SK-N-SH (cell line): Measurements from ENCODE around the gene NCS1. TPM values are rescaled to one million over a fixed set of nuclear protein-coding genes. Genes with fewer than 3 reads are reported as not detected.

ENCODE experiments used
- CTCF ChIA-PET: fragments of 300-600, 350-600 bp; formaldehyde crosslinking; extraction: SDS; loops from one replicate; lab custom pipeline; 2021; lab: Yijun Ruan, JAX
- POLR2A ChIA-PET: fragments of 350-600 bp; sonication (Branson Sonifier 250); formaldehyde crosslinking; extraction: SDS; loops from one replicate; lab custom pipeline; 2020; ENCODE audit warnings: antibody characterized with exemption, inconsistent platforms; lab: Yijun Ruan, JAX
- DNase-seq: peaks from one replicate; pipeline ENCODE4 v3.0.0; 2012
- H2AFZ ChIP-seq: fragments of 200-600 bp; sonication (generic); 2 replicates; pipeline ENCODE4 v1.8.1; 2016; ENCODE audit warnings: antibody characterized with exemption, mild to moderate bottlenecking, low read depth
- H3F3A ChIP-seq: fragments of 200-600 bp; sonication (generic); replicated peaks from 2 replicates; pipeline ENCODE3; 2016; ENCODE audit warnings: antibody characterized with exemption, mild to moderate bottlenecking; ENCODE audit not compliant: insufficient read depth
- H3K27ac ChIP-seq, 2 experiments: fragments of 200-500 bp in 1 of 2; fragments of 200-600 bp in 1 of 2; sonication (Bioruptor generic) in 1 of 2; sonication (generic), shearing (Covaris generic) in 1 of 2; 2 replicates each; pipeline versions ENCODE4 v1.5.1 to v1.6.1; 2014 to 2016; ENCODE audit warnings: low read depth in 2 of 2, inconsistent platforms in 1 of 2, low read length in 1 of 2, mild to moderate bottlenecking in 1 of 2, mixed read lengths in 1 of 2
- H3K27me3 ChIP-seq: fragments of 200-600 bp; sonication (generic), shearing (Covaris generic); 2 replicates; pipeline ENCODE4 v1.6.1; 2016; ENCODE audit warnings: mixed run types; ENCODE audit not compliant: insufficient read depth
- H3K36me3 ChIP-seq, 2 experiments: fragments of 200-500 bp in 1 of 2; fragments of 200-600 bp in 1 of 2; sonication (Bioruptor generic) in 1 of 2; sonication (generic) in 1 of 2; replicated peaks in 1 of 2; 2 replicates each; pipeline versions ENCODE3 to v1.5.1; 2014 to 2016; ENCODE audit warnings: low read length in 1 of 2, mild to moderate bottlenecking in 1 of 2; ENCODE audit not compliant: insufficient read depth in 2 of 2, control insufficient read depth in 1 of 2
- H3K4me1 ChIP-seq, 2 experiments: fragments of 200-500 bp in 1 of 2; fragments of 200-600 bp in 1 of 2; sonication (Bioruptor generic) in 1 of 2; sonication (generic), shearing (Covaris generic) in 1 of 2; 2 replicates each; pipeline versions ENCODE4 v1.5.1 to v1.6.1; 2014 to 2016; ENCODE audit warnings: low read depth in 1 of 2, low read length in 1 of 2, mixed run types in 1 of 2; ENCODE audit not compliant: insufficient read depth in 2 of 2, control insufficient read depth in 1 of 2
- H3K4me2 ChIP-seq: fragments of 200-600 bp; sonication (generic), shearing (Covaris generic); 2 replicates; pipeline ENCODE4 v1.6.1; 2017; ENCODE audit warnings: mixed run types
- H3K4me3 ChIP-seq, 2 experiments: fragments of 200-500 bp in 1 of 2; fragments of 200-600 bp in 1 of 2; sonication (Bioruptor generic) in 1 of 2; sonication (generic), shearing (Covaris generic) in 1 of 2; 2 replicates each; pipeline versions ENCODE4 v1.5.1 to v1.8.1; 2014 to 2016; ENCODE audit warnings: low read depth in 2 of 2, inconsistent platforms in 1 of 2, low read length in 1 of 2, mild to moderate bottlenecking in 1 of 2, mixed read lengths in 1 of 2, moderate library complexity in 1 of 2
- H3K79me2 ChIP-seq: fragments of 200-600 bp; sonication (generic); 2 replicates; pipeline ENCODE4 v1.8.1; 2017; ENCODE audit warnings: mild to moderate bottlenecking; ENCODE audit not compliant: insufficient read depth
- H3K9ac ChIP-seq: fragments of 200-600 bp; sonication (generic); 2 replicates; pipeline ENCODE4 v1.6.1; 2017; ENCODE audit warnings: mixed run types
- H3K9me2 ChIP-seq: fragments of 200-600 bp; sonication (generic); 2 replicates; pipeline ENCODE4 v1.6.1; 2017; ENCODE audit warnings: mixed run types
- H3K9me3 ChIP-seq: fragments of 200-600 bp; sonication (generic); 2 replicates; pipeline ENCODE4 v1.6.1; 2017; ENCODE audit warnings: mixed run types, mild to moderate bottlenecking, moderate library complexity
- H4K20me1 ChIP-seq: fragments of 200-600 bp; sonication (generic); 2 replicates; pipeline ENCODE4 v1.6.1; 2017; ENCODE audit warnings: mild to moderate bottlenecking, mixed run types; ENCODE audit not compliant: insufficient read depth
- CHD2 ChIP-seq: fragments of 150-350 bp; IDR thresholded peaks from 2 replicates; pipeline ENCODE4 v1.6.1; 2018; ENCODE audit warnings: low read length; ENCODE audit not compliant: partially characterized antibody
- ELF1 ChIP-seq: IDR thresholded peaks from 2 replicates; pipeline ENCODE4 v1.4.0; 2012
- EZH2phosphoT487 ChIP-seq: fragments of 200-600 bp; sonication (generic); IDR thresholded peaks from 2 replicates; pipeline ENCODE4 v1.6.1; 2017; ENCODE audit warnings: low read depth, mixed run types, mild to moderate bottlenecking, antibody characterized with exemption, moderate library complexity, borderline replicate concordance
- FOSL2 ChIP-seq: IDR thresholded peaks from 2 replicates; pipeline ENCODE4 v1.4.0; 2012; ENCODE audit warnings: low read depth, mild to moderate bottlenecking, moderate library complexity, borderline replicate concordance
- FOXJ3 ChIP-seq: sonication (generic); formaldehyde crosslinking; IDR thresholded peaks from 2 replicates; pipeline ENCODE4 v1.5.1; 2020; ENCODE audit warnings: mild to moderate bottlenecking, missing genetic modification reagents
- GABPA ChIP-seq: IDR thresholded peaks from 2 replicates; pipeline ENCODE4 v1.4.0; 2012; ENCODE audit warnings: low read depth, mild to moderate bottlenecking
- GATA2 ChIP-seq: sonication (generic); formaldehyde crosslinking; IDR thresholded peaks from 2 replicates; pipeline ENCODE4 v1.5.0; 2020; ENCODE audit warnings: mild to moderate bottlenecking, missing genetic modification reagents
- JUND ChIP-seq: IDR thresholded peaks from 2 replicates; pipeline ENCODE4 v1.4.0; 2012
- MEF2A ChIP-seq: IDR thresholded peaks from 2 replicates; pipeline ENCODE4 v1.4.0; 2012; ENCODE audit warnings: low read depth, borderline replicate concordance
- MXI1 ChIP-seq: IDR thresholded peaks from 2 replicates; pipeline ENCODE4 v1.6.1; 2012; ENCODE audit warnings: mild to moderate bottlenecking, low read depth, low read length, improper control_type of control experiment
- NRF1 ChIP-seq: IDR thresholded peaks from 2 replicates; pipeline ENCODE4 v1.6.1; 2012; ENCODE audit warnings: low read depth, mild to moderate bottlenecking, low read length
- POLR2AphosphoS5 ChIP-seq: IDR thresholded peaks from 2 replicates; pipeline ENCODE4 v1.6.1; 2012; ENCODE audit warnings: low read depth, low read length
- RAD21 ChIP-seq: IDR thresholded peaks from 2 replicates; pipeline ENCODE4 v1.6.1; 2012; ENCODE audit warnings: mild to moderate bottlenecking, low read length
- SIN3A ChIP-seq: IDR thresholded peaks from 2 replicates; pipeline ENCODE4 v1.6.1; 2012; ENCODE audit warnings: low read depth, mild to moderate bottlenecking, low read length, moderate library complexity, borderline replicate concordance
- TAF1 ChIP-seq: IDR thresholded peaks from 2 replicates; pipeline ENCODE4 v1.6.1; 2012; ENCODE audit warnings: low read depth, mild to moderate bottlenecking, low read length, moderate library complexity, borderline replicate concordance
- ZBTB33 ChIP-seq: IDR thresholded peaks from 2 replicates; pipeline ENCODE4 v1.4.0; 2012; ENCODE audit warnings: low read depth, borderline replicate concordance
- WGBS: methylation state at CpG from one replicate; pipeline ENCODE4 v1.1.6; 2017; ENCODE audit warnings: low lambda C conversion rate; 5-methylcytosine and 5-hydroxymethylcytosine counted together
- polyA plus RNA-seq, 3 experiments: library from polyadenylated mRNA; depleted of rRNA; stranded (reverse); fragments of >200 nt; gene quantifications; 2 replicates each; pipeline ENCODE4 v1.2.3, GENCODE V29; 2012

The NCS1 gene
- polyA plus RNA-seq, 1 of the 3 experiments (the other 2 are of a cell fraction) = 40.6 TPM

- TF ChIP-seq SIN3A (no peak), TAF1 (no peak), JUND (no peak), CHD2 (no peak), ZBTB33 (no peak), ELF1 (no peak), EZH2phosphoT487 (no peak), FOXJ3 (CRISPR knock-in tag) (peak; percentile 16; the same call in 1 of the 2 replicates), MEF2A (no peak), GATA2 (CRISPR knock-in tag) (no peak)
Measured at GRCh38 chr9:130283539-130284248, 111.5 kb downstream of the NCS1 start (continued).

GRCh38 chr9:130284249-130284625 is 112.0 kb downstream of the NCS1 start:
- Histone ChIP-seq H3K9ac (no peak overlapping the region), H3K4me1 (peaks cover 0 to 36% of the 10 kb centered on the region in 2 experiments; a peak in 1 of 4 replicates), H3K36me3 (no peaks in the 10 kb centered on the region), H3K27ac (no peak overlapping the region; a peak in 1 of 4 replicates), H3K4me3 (no peak overlapping the region), H3K79me2 (no peaks in the 10 kb centered on the region), H3F3A (no peaks in the 10 kb centered on the region), H2AFZ (no peak overlapping the region), H3K9me3 (no peaks in the 10 kb centered on the region), H3K27me3 (peaks cover 10% of the 10 kb centered on the region), H3K9me2 (no peaks in the 10 kb centered on the region), H3K4me2 (no peak overlapping the region), H4K20me1 (no peaks in the 10 kb centered on the region)
- CTCF ChIA-PET = interaction anchor here (0.8 to 1.7 kb wide), 6 partner anchors 39 to 422 kb away, joined by 3 to 7 read pairs (median 4); no protein-coding TSS in a partner anchor
- no peak for DNase-seq
- TF ChIP-seq MXI1 (no peak), GABPA (no peak), FOXJ3 (CRISPR knock-in tag) (no peak), RAD21 (no peak), NRF1 (no peak), POLR2AphosphoS5 (no peak), FOSL2 (no peak)
- POLR2A ChIA-PET = no interaction called here
- 65% methylated on average over 7 of the region's 10 CpGs for WGBS
